Loucy (cell line): ENCODE results near the gene CDH22.
A peak's percentile ranks its signal among the peaks of the same experiment; 100 is the strongest.

Source experiments
- H2AFZ ChIP-seq: fragments of 200-600 bp; sonication (generic); 2 replicates; pipeline ENCODE4 v1.6.0; 2016; ENCODE audit warnings: antibody characterized with exemption, mild to moderate bottlenecking, low read length, moderate library complexity
- H3F3A ChIP-seq: fragments of 200-600 bp; 2 replicates; pipeline ENCODE4 v1.6.0; 2016; ENCODE audit warnings: antibody characterized with exemption, low read depth, mild to moderate bottlenecking
- H3K27me3 ChIP-seq: fragments of 200-600 bp; sonication (generic); 2 replicates; pipeline ENCODE4 v1.6.1; 2014; ENCODE audit warnings: low read length, mild to moderate bottlenecking; ENCODE audit not compliant: insufficient read depth, poor library complexity, severe bottlenecking
- H3K36me3 ChIP-seq: fragments of 200-600 bp; sonication (generic); 2 replicates; pipeline ENCODE4 v1.6.1; 2016; ENCODE audit warnings: low read length; ENCODE audit not compliant: insufficient read depth
- H3K4me1 ChIP-seq: fragments of 200-600 bp; sonication (generic); 2 replicates; pipeline ENCODE4 v1.5.1; 2014; ENCODE audit warnings: low read length, mild to moderate bottlenecking; ENCODE audit not compliant: insufficient read depth, poor library complexity, severe bottlenecking
- H3K4me2 ChIP-seq: fragments of 200-600 bp; sonication (generic); 2 replicates; pipeline ENCODE4 v1.6.0; 2014; ENCODE audit warnings: antibody characterized with exemption, low read length, low read depth, mild to moderate bottlenecking; ENCODE audit not compliant: poor library complexity, severe bottlenecking
- H3K4me3 ChIP-seq: fragments of 200-600 bp; sonication (generic); 2 replicates; pipeline ENCODE4 v1.5.1; 2014; ENCODE audit warnings: low read length, mild to moderate bottlenecking, mixed read lengths; ENCODE audit not compliant: poor library complexity, severe bottlenecking
- H3K79me2 ChIP-seq: fragments of 200-600 bp; sonication (generic); 2 replicates; pipeline ENCODE4 v1.6.1; 2014; ENCODE audit warnings: low read length; ENCODE audit not compliant: insufficient read depth
- H3K9ac ChIP-seq: fragments of 200-600 bp; sonication (generic); 2 replicates; pipeline ENCODE4 v1.6.0; 2014; ENCODE audit warnings: mild to moderate bottlenecking, low read depth, low read length, moderate library complexity; ENCODE audit not compliant: poor library complexity, severe bottlenecking
- H3K9me2 ChIP-seq: fragments of 200-600 bp; sonication (generic); replicated peaks from 2 replicates; pipeline ENCODE4 v1.6.1; 2016; ENCODE audit warnings: low read depth, low read length, mixed read lengths
- H3K9me3 ChIP-seq: fragments of 200-600 bp; sonication (generic); 2 replicates; pipeline ENCODE4 v1.6.1; 2014; ENCODE audit warnings: mild to moderate bottlenecking, antibody characterized with exemption, low read length, low read depth; ENCODE audit not compliant: insufficient read depth
- H4K20me1 ChIP-seq: fragments of 200-600 bp; sonication (generic); 2 replicates; pipeline ENCODE4 v1.6.0; 2014; ENCODE audit warnings: antibody characterized with exemption, low read length, mild to moderate bottlenecking; ENCODE audit not compliant: insufficient read depth, poor library complexity, severe bottlenecking
- EZH2phosphoT487 ChIP-seq: fragments of 200-600 bp; IDR thresholded peaks from 2 replicates; pipeline ENCODE4 v1.6.1; 2018; ENCODE audit warnings: antibody characterized with exemption, mild to moderate bottlenecking, moderate library complexity, borderline replicate concordance
- TF ChIP-seq, protein P1 (sequence below): fragments of 200-600 bp; sonication (generic); conservative IDR thresholded peaks from 2 replicates; pipeline ENCODE4 v1.5.1; 2014; ENCODE audit warnings: mild to moderate bottlenecking, antibody characterized with exemption, low read length

CDH22 gene

GRCh38 chr20:46205349-46205748, 102.9 kb downstream of the CDH22 start:
- H3K4me1 ChIP-seq, result peaks cover 21% of the 10 kb centered on the region
- H3K27me3 ChIP-seq, result no peaks in the 10 kb centered on the region

GRCh38 chr20:46204594-46205186, 103.6 kb downstream of the CDH22 start:
- H3K27me3 ChIP-seq, result no peaks in the 10 kb centered on the region
- H3K9me3 ChIP-seq, result no peaks in the 10 kb centered on the region
- H3K4me1 ChIP-seq, result peaks cover 21% of the 10 kb centered on the region
- no peak overlapping the region for H3K4me3 ChIP-seq
- no peak overlapping the region for H3K9ac ChIP-seq
- no peak overlapping the region for H2AFZ ChIP-seq
- H4K20me1 ChIP-seq, result no peaks in the 10 kb centered on the region
- H3F3A ChIP-seq, result no peaks in the 10 kb centered on the region
- no peak for TF ChIP-seq EZH2phosphoT487
- TF ChIP-seq, protein P1, sequence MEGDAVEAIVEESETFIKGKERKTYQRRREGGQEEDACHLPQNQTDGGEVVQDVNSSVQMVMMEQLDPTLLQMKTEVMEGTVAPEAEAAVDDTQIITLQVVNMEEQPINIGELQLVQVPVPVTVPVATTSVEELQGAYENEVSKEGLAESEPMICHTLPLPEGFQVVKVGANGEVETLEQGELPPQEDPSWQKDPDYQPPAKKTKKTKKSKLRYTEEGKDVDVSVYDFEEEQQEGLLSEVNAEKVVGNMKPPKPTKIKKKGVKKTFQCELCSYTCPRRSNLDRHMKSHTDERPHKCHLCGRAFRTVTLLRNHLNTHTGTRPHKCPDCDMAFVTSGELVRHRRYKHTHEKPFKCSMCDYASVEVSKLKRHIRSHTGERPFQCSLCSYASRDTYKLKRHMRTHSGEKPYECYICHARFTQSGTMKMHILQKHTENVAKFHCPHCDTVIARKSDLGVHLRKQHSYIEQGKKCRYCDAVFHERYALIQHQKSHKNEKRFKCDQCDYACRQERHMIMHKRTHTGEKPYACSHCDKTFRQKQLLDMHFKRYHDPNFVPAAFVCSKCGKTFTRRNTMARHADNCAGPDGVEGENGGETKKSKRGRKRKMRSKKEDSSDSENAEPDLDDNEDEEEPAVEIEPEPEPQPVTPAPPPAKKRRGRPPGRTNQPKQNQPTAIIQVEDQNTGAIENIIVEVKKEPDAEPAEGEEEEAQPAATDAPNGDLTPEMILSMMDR, result no peak
- H3K36me3 ChIP-seq, result no peaks in the 10 kb centered on the region
- no peaks in the 10 kb centered on the region for H3K9me2 ChIP-seq
- H3K4me2 ChIP-seq, result peak overlapping the region; percentile 35
- no peaks in the 10 kb centered on the region for H3K79me2 ChIP-seq

More at GRCh38 chr20:46205349-46205748, 102.9 kb downstream of the CDH22 start:
- Histone ChIP-seq H3K9me2 (no peaks in the 10 kb centered on the region), H3F3A (no peaks in the 10 kb centered on the region), H3K4me2 (peak overlapping the region; percentile 35), H3K79me2 (no peaks in the 10 kb centered on the region), H3K4me3 (no peak overlapping the region), H2AFZ (no peak overlapping the region), H4K20me1 (no peaks in the 10 kb centered on the region), H3K9me3 (no peaks in the 10 kb centered on the region), H3K9ac (no peak overlapping the region), H3K36me3 (no peaks in the 10 kb centered on the region)
- TF ChIP-seq EZH2phosphoT487, result no peak
- TF ChIP-seq, protein P1, result no peak

DNA sequence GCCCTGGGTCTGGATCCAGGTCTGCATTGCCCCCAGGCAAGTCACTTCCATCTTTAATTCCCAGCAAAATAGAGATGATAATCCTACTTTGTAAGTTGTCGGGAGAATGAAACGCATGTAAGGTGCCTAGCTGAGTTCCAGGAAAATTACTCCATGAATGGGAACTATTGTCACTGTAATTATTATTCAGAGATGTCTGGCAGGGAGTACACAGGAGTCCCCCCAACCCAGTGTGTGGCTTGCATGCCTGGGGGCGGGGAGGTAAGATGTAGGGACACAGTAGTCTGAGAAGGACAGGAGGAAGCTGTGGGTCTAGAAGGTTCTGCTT, 104.8 kb downstream of the CDH22 start:
- H3K27me3 ChIP-seq, result no peaks in the 10 kb centered on the region
- no peak overlapping the region for H2AFZ ChIP-seq
- no peak overlapping the region for H3K4me2 ChIP-seq
- no peaks in the 10 kb centered on the region for H3K9me3 ChIP-seq
- H3K9me2 ChIP-seq, result no peaks in the 10 kb centered on the region
- TF ChIP-seq, protein P1, result no peak
- no peaks in the 10 kb centered on the region for H3K36me3 ChIP-seq
- peaks cover 21% of the 10 kb centered on the region for H3K4me1 ChIP-seq
- no peaks in the 10 kb centered on the region for H3F3A ChIP-seq
- H4K20me1 ChIP-seq, result no peaks in the 10 kb centered on the region
- H3K79me2 ChIP-seq, result no peaks in the 10 kb centered on the region
- no peak overlapping the region for H3K9ac ChIP-seq
- no peak overlapping the region for H3K4me3 ChIP-seq
